Mesendoderm (in vitro differentiated cells): ENCODE results near the gene ARHGAP42.
A peak's percentile ranks its signal among the peaks of the same experiment; 100 is the strongest.

Experiments
- DNase-seq: peaks from one replicate; pipeline ENCODE4 v3.0.0; 2013
- H2AK5ac ChIP-seq: 2 replicates; pipeline ENCODE4 v1.6.1; 2013; ENCODE audit warnings: low read length, inconsistent platforms
- H2BK120ac ChIP-seq: 2 replicates; pipeline ENCODE4 v1.6.1; 2013; ENCODE audit warnings: low read depth, mild to moderate bottlenecking, low read length, moderate library complexity, mixed read lengths
- H2BK15ac ChIP-seq: replicated peaks from 2 replicates; pipeline ENCODE4 v1.6.1; 2013; ENCODE audit warnings: low read depth, mild to moderate bottlenecking, moderate library complexity
- H2BK5ac ChIP-seq: 2 replicates; pipeline ENCODE4 v1.6.1; 2013; ENCODE audit warnings: low read length, inconsistent platforms
- H3K18ac ChIP-seq: 2 replicates; pipeline ENCODE4 v1.6.1; 2013; ENCODE audit warnings: mild to moderate bottlenecking, low read length, mixed read lengths
- H3K23ac ChIP-seq: one replicate; pipeline ENCODE4 v1.6.1; 2013; ENCODE audit warnings: low read length
- H3K27ac ChIP-seq: 2 replicates; pipeline ENCODE4 v1.5.1; 2013; ENCODE audit warnings: low read depth, mild to moderate bottlenecking, inconsistent platforms, low read length, moderate library complexity
- H3K27me3 ChIP-seq: 2 replicates; pipeline ENCODE4 v1.6.1; 2013; ENCODE audit warnings: low read length, control low read depth, mild to moderate bottlenecking, inconsistent platforms; ENCODE audit not compliant: insufficient read depth, poor library complexity
- H3K36me3 ChIP-seq: 2 replicates; pipeline ENCODE4 v1.6.1; 2013; ENCODE audit warnings: low read length, inconsistent platforms; ENCODE audit not compliant: control insufficient read depth, insufficient read depth
- H3K4ac ChIP-seq: one replicate; pipeline ENCODE4 v1.6.1; 2013; ENCODE audit warnings: low read depth, mild to moderate bottlenecking, low read length, moderate library complexity
- H3K4me1 ChIP-seq: 2 replicates; pipeline ENCODE4 v1.6.1; 2013; ENCODE audit warnings: low read depth, low read length, inconsistent platforms; ENCODE audit not compliant: control insufficient read depth
- H3K4me2 ChIP-seq: 2 replicates; pipeline ENCODE4 v1.6.1; 2013; ENCODE audit warnings: low read length
- H3K4me3 ChIP-seq: 2 replicates; pipeline ENCODE4 v1.5.1; 2013; ENCODE audit warnings: mild to moderate bottlenecking, low read length
- H3K56ac ChIP-seq: one replicate; pipeline ENCODE4 v1.6.1; 2013; ENCODE audit warnings: low read length
- H3K79me1 ChIP-seq: 2 replicates; pipeline ENCODE4 v1.6.1; 2013; ENCODE audit warnings: low read length, inconsistent platforms
- H3K79me2 ChIP-seq: 2 replicates; pipeline ENCODE4 v1.6.1; 2013; ENCODE audit warnings: mild to moderate bottlenecking, low read length; ENCODE audit not compliant: control insufficient read depth, insufficient read depth
- H3K9ac ChIP-seq: 2 replicates; pipeline ENCODE4 v1.6.1; 2013; ENCODE audit warnings: low read length, inconsistent platforms
- H4K5ac ChIP-seq: one replicate; pipeline ENCODE4 v1.6.1; 2013; ENCODE audit warnings: low read length
- H4K8ac ChIP-seq: one replicate; pipeline ENCODE4 v1.6.1; 2013; ENCODE audit warnings: low read depth, mild to moderate bottlenecking, control low read depth, low read length, moderate library complexity
- WGBS: extraction: QIAGEN DNeasy Blood & Tissue Kit; methylation state at CpG from one replicate; pipeline ENCODE4 v1.1.7; 2013; ENCODE audit warnings: low lambda C conversion rate, missing lambda C conversion rate; ENCODE audit not compliant: insufficient coverage; ENCODE audit errors: extremely low coverage; 5-methylcytosine and 5-hydroxymethylcytosine counted together

ARHGAP42 gene

DNA sequence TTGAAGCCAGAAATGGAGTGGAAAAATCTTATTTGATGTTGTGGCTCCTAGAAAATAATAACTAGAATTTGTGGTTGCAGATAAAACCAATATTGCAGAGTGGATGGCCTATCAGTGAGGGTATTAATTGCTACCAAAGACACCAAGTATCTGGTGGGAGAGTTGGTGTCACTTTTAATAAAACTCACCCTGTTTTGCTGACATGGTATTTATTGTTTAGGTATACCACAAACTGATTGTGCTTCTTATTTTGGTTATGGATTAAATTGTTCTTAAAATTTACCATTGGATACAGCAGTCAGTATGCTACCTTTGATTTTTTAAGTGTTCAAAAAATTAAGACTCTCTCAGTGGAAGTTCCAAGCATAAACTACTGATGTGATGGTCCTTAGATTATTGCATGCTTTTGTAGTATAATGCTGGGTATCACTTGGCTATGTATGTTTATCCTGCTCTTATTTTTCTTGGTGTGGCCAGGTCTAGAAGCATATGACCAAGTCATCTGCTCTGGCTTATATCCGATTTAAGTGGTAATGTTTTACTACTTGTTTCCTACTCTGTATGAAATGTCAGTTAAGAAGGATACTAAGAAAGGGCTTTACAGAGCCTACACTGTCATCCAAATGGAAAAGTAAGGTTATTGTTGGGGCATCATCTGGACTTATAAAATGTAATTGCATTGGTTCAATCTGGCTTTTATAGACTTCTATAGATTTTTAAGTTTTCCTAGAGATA, 101.6 kb downstream of the ARHGAP42 start:
- H3K56ac ChIP-seq = no peak overlapping the region
- no peak overlapping the region for H3K18ac ChIP-seq
- peaks cover 11% of the 10 kb centered on the region for H3K4me1 ChIP-seq
- no peaks in the 10 kb centered on the region for H3K27me3 ChIP-seq
- H3K27ac ChIP-seq = no peak overlapping the region
- H3K36me3 ChIP-seq = no peaks in the 10 kb centered on the region
- no peak overlapping the region for H3K4ac ChIP-seq
- DNase-seq = no peak
- H2BK120ac ChIP-seq = no peak overlapping the region
- no peak overlapping the region for H2BK5ac ChIP-seq
- no peak overlapping the region for H3K4me2 ChIP-seq
- H4K5ac ChIP-seq = no peak overlapping the region
- H3K79me2 ChIP-seq = no peaks in the 10 kb centered on the region
- no CpG with 5 or more reads among the region's 1 CpG for WGBS
- no peak overlapping the region for H3K9ac ChIP-seq
- no peak overlapping the region for H2BK15ac ChIP-seq
- H2AK5ac ChIP-seq = no peak overlapping the region
- no peak overlapping the region for H3K4me3 ChIP-seq
- H3K23ac ChIP-seq = no peak overlapping the region
- peaks cover 4% of the 10 kb centered on the region for H3K79me1 ChIP-seq
- H4K8ac ChIP-seq = no peak overlapping the region

DNA sequence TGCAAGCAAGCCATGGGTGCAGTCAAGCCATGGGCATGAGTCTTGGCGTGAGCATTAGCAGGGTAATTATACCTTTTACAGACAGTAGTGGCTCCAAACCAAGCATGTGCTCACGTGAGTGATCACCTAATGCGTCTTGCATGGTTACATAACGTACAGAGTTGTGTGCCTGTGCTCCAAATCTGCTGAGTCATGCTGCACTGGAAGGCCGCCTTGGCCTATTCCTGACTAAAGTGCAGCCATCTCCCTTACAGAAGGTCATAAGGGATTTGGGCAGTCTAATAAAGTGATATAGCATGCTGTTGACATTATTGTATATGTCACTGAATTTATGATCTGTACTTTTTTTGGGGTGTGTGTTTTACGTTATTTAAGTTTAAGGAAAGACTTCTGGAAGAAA, 102.4 kb downstream of the ARHGAP42 start:
- Histone ChIP-seq H4K5ac (no peak overlapping the region), H3K27me3 (no peaks in the 10 kb centered on the region)

DNA sequence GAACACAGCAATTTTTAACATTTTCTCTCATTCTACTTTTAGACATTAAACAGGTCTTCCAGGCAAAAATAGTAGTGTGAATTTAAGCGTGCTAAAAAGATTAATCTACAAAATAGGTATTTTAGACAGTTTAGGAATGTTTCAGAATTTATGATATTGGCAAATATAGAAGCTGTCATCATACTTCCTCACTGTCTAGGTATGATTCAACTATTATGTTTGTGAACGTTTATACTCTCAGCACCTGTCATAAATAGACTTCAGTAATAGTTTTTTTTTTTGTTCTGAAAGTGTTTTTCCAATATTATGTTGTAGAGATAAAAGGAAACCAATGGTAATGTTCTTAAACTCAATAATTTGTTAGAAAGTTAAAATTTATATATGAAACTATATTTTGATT, 103.0 kb downstream of the ARHGAP42 start:
- Histone ChIP-seq H4K5ac (no peak overlapping the region), H3K27me3 (no peaks in the 10 kb centered on the region), H4K8ac (no peak overlapping the region), H2BK120ac (no peak overlapping the region), H3K9ac (no peak overlapping the region), H3K4me3 (no peak overlapping the region), H3K27ac (no peak overlapping the region), H3K36me3 (no peaks in the 10 kb centered on the region), H3K79me2 (no peaks in the 10 kb centered on the region), H2BK15ac (no peak overlapping the region), H3K56ac (no peak overlapping the region), H2AK5ac (no peak overlapping the region), H3K4ac (no peak overlapping the region), H3K79me1 (peaks cover 4% of the 10 kb centered on the region), H3K18ac (no peak overlapping the region), H3K23ac (no peak overlapping the region), H3K4me1 (peaks cover 8% of the 10 kb centered on the region), H2BK5ac (no peak overlapping the region), H3K4me2 (no peak overlapping the region)
- DNase-seq = no peak
- WGBS = no CpG with 5 or more reads among the region's 2 CpGs

More for the DNA sequence above, 102.4 kb downstream of the ARHGAP42 start:
- Histone ChIP-seq H3K4me1 (peaks cover 11% of the 10 kb centered on the region), H3K4me3 (no peak overlapping the region), H3K27ac (no peak overlapping the region), H3K56ac (no peak overlapping the region), H2AK5ac (no peak overlapping the region), H3K9ac (no peak overlapping the region), H3K18ac (no peak overlapping the region), H4K8ac (no peak overlapping the region), H3K4me2 (no peak overlapping the region), H2BK120ac (no peak overlapping the region), H2BK5ac (no peak overlapping the region), H3K79me1 (peaks cover 4% of the 10 kb centered on the region), H3K79me2 (no peaks in the 10 kb centered on the region), H3K4ac (no peak overlapping the region), H3K36me3 (no peaks in the 10 kb centered on the region), H3K23ac (no peak overlapping the region), H2BK15ac (no peak overlapping the region)
- DNase-seq = peak; percentile 29
- 100% methylated on average over 1 of the region's 6 CpGs for WGBS

DNA sequence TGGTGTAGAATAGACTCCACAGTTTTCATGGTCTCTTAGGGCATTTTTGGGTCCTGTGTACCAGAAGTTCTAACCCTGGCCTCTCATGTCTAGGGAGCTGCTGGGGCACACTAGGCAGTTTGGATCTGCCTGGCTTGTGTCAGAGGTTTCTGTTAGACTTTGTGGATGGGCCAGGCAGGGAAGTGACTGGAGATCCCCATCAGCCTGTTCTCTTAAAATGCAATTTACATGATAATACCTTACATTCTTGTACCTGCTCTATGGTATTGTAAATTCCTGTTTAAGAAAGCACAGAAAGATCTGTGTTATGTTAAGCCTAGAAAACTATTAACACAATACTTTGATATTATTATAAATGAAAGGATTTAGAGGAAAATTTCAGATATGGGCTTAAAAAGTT, 104.0 kb downstream of the ARHGAP42 start:
- no peak overlapping the region for H4K8ac ChIP-seq
- H3K4me3 ChIP-seq = no peak overlapping the region
- H4K5ac ChIP-seq = no peak overlapping the region
- no peak overlapping the region for H3K18ac ChIP-seq
- no peaks in the 10 kb centered on the region for H3K27me3 ChIP-seq
- H2BK5ac ChIP-seq = no peak overlapping the region
- no peak overlapping the region for H2AK5ac ChIP-seq
- no peak overlapping the region for H3K27ac ChIP-seq
- no peak overlapping the region for H2BK120ac ChIP-seq
- H3K4ac ChIP-seq = no peak overlapping the region
- H3K9ac ChIP-seq = no peak overlapping the region
- H3K79me1 ChIP-seq = peaks cover 2% of the 10 kb centered on the region
- peak; percentile 68 for DNase-seq
- H3K4me2 ChIP-seq = no peak overlapping the region
- no peaks in the 10 kb centered on the region for H3K79me2 ChIP-seq
- no peak overlapping the region for H2BK15ac ChIP-seq
- peaks cover 2% of the 10 kb centered on the region for H3K4me1 ChIP-seq
- no peak overlapping the region for H3K23ac ChIP-seq
- no peak overlapping the region for H3K56ac ChIP-seq
- no peaks in the 10 kb centered on the region for H3K36me3 ChIP-seq

DNA sequence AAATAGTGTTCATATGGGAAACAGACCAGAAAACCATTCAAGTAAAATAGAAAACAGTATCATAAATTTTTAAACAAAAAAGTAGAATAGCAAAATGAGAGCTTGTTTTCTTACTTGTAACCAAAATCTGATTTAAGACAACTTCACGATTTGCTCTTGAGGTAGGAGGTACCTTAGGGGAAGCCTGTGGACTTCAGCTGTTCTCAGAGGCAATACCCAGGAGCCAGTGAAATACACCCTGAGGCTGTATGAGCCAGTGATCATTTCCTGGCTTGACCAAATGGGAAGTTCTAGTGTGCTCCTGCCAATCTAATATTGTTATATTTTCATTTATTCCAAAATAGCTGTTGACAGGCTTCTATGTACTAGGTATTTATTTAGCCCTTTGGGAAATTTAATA, 104.8 kb downstream of the ARHGAP42 start:
- Histone ChIP-seq H3K27ac (no peak overlapping the region), H3K56ac (no peak overlapping the region), H3K36me3 (no peaks in the 10 kb centered on the region), H3K9ac (no peak overlapping the region), H2BK15ac (no peak overlapping the region), H3K4me3 (no peak overlapping the region), H3K4me1 (peaks cover 2% of the 10 kb centered on the region), H3K18ac (no peak overlapping the region), H3K4me2 (no peak overlapping the region), H3K27me3 (no peaks in the 10 kb centered on the region), H4K5ac (no peak overlapping the region), H2BK120ac (no peak overlapping the region), H3K79me1 (peaks cover 2% of the 10 kb centered on the region), H2AK5ac (no peak overlapping the region), H4K8ac (no peak overlapping the region), H3K4ac (no peak overlapping the region), H3K79me2 (no peaks in the 10 kb centered on the region), H3K23ac (no peak overlapping the region), H2BK5ac (no peak overlapping the region)
- no CpG with 5 or more reads among the region's 1 CpG for WGBS
- DNase-seq = peak; percentile 85

DNA sequence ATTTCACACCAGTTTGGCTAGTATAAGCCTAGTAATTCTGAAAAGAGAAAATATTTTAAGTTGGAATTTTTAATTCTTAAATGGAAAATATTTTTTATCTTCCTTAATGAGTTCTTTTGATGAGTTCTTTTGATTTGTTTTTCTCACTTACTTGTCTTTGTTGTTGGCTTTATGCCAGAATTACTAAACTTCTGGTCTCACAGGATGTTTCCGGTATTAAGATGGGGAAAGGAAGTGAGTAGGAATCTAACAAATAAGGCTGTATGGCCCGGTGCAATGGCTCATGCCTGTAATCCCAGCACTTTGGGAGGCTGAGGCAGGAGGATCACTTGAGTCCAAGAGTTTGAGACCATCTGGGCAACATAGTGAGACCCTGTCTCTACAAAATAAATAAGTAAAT, 106.4 kb downstream of the ARHGAP42 start:
- Histone ChIP-seq H3K36me3 (no peaks in the 10 kb centered on the region), H3K79me2 (no peaks in the 10 kb centered on the region), H3K9ac (no peak overlapping the region), H3K79me1 (peaks cover 2% of the 10 kb centered on the region), H3K4me2 (no peak overlapping the region), H4K5ac (no peak overlapping the region), H2BK5ac (no peak overlapping the region), H3K56ac (no peak overlapping the region), H4K8ac (no peak overlapping the region), H3K4ac (no peak overlapping the region), H3K23ac (no peak overlapping the region), H3K4me3 (no peak overlapping the region), H2BK120ac (no peak overlapping the region), H3K4me1 (peaks cover 2% of the 10 kb centered on the region), H3K18ac (no peak overlapping the region), H2BK15ac (no peak overlapping the region), H3K27ac (no peak overlapping the region), H2AK5ac (no peak overlapping the region), H3K27me3 (no peaks in the 10 kb centered on the region)
- DNase-seq = no peak
- WGBS = no CpG with 5 or more reads among the region's 2 CpGs
